Activated T-cell treated with anti-CD3 and anti-CD28 coated beads, Interleukin-2, amount 50 U/mL, for 24 hours (primary cell): ENCODE results near the gene EMC9.
A peak's percentile ranks its signal among the peaks of the same experiment; 100 is the strongest.
"Not testable (repeated sequence)": the region's sequence is repeated elsewhere in the genome, so short reads cannot be mapped to it uniquely, and the experiment has no call there.

Experiments
- DNase-seq: peaks from one replicate; pipeline ENCODE4 v3.0.0-alpha.2; 2020
- H3K27ac Mint-ChIP-seq: 2 replicates; pipeline ENCODE4 v1.8.0; 2020; ENCODE audit warnings: mild to moderate bottlenecking, mixed read lengths
- H3K27me3 Mint-ChIP-seq: 2 replicates; pipeline ENCODE4 v1.8.0; 2020; ENCODE audit warnings: mixed read lengths
- H3K36me3 Mint-ChIP-seq: 2 replicates; pipeline ENCODE4 v1.8.0; 2020; ENCODE audit warnings: low read depth, mixed read lengths
- H3K4me1 Mint-ChIP-seq: 2 replicates; pipeline ENCODE4 v1.8.0; 2020; ENCODE audit warnings: low read depth, mixed read lengths
- H3K4me3 Mint-ChIP-seq: 2 replicates; pipeline ENCODE4 v1.8.0; 2020; ENCODE audit warnings: mild to moderate bottlenecking, moderate library complexity, mixed read lengths
- H3K9me3 Mint-ChIP-seq: 2 replicates; pipeline ENCODE4 v1.8.0; 2020; ENCODE audit warnings: mixed read lengths

EMC9 gene

GRCh38 chr14:24105609-24106239 lies 35.7 kb downstream of the EMC9 start:
- not testable (repeated sequence) for H3K27me3 Mint-ChIP-seq, H3K4me3 Mint-ChIP-seq, H3K9me3 Mint-ChIP-seq, DNase-seq
- peak overlapping the region; percentile 71 for H3K27ac Mint-ChIP-seq
- H3K36me3 Mint-ChIP-seq: peaks cover 42% of the 10 kb centered on the region
- H3K4me1 Mint-ChIP-seq: peaks cover 23% of the 10 kb centered on the region

- Mint-ChIP-seq H3K4me3 (no peak overlapping the region), H3K27me3 (no peaks in the 10 kb centered on the region), H3K27ac (no peak overlapping the region), H3K9me3 (no peaks in the 10 kb centered on the region), H3K4me1 (peaks cover 8% of the 10 kb centered on the region), H3K36me3 (peaks cover 65% of the 10 kb centered on the region)
- DNase-seq: no peak
Observed at GRCh38 chr14:24103451-24103850, 37.9 kb downstream of the EMC9 start.

- peaks cover 4% of the 10 kb centered on the region for H3K4me1 Mint-ChIP-seq
- no peaks in the 10 kb centered on the region for H3K27me3 Mint-ChIP-seq
- DNase-seq: no peak
- no peaks in the 10 kb centered on the region for H3K9me3 Mint-ChIP-seq
- no peak overlapping the region for H3K4me3 Mint-ChIP-seq
- peaks cover 73% of the 10 kb centered on the region for H3K36me3 Mint-ChIP-seq
- no peak overlapping the region for H3K27ac Mint-ChIP-seq
Observed at GRCh38 chr14:24102357-24103048, 38.9 kb downstream of the EMC9 start.

GRCh38 chr14:24100982-24101494 lies 40.4 kb downstream of the EMC9 start:
- Mint-ChIP-seq H3K27me3 (no peaks in the 10 kb centered on the region), H3K36me3 (peaks cover 84% of the 10 kb centered on the region), H3K27ac (no peak overlapping the region), H3K4me1 (peaks cover 10% of the 10 kb centered on the region), H3K4me3 (no peak overlapping the region), H3K9me3 (no peaks in the 10 kb centered on the region)
- no peak for DNase-seq

GRCh38 chr14:24100197-24100981 lies 41.0 kb downstream of the EMC9 start:
- DNase-seq: no peak
- H3K27ac Mint-ChIP-seq: peak overlapping the region; percentile 29
- H3K36me3 Mint-ChIP-seq: peaks cover 89% of the 10 kb centered on the region
- no peaks in the 10 kb centered on the region for H3K9me3 Mint-ChIP-seq
- no peak overlapping the region for H3K4me3 Mint-ChIP-seq
- no peaks in the 10 kb centered on the region for H3K27me3 Mint-ChIP-seq
- peaks cover 13% of the 10 kb centered on the region for H3K4me1 Mint-ChIP-seq

GRCh38 chr14:24098927-24099813 lies 42.2 kb downstream of the EMC9 start:
- peaks cover 88% of the 10 kb centered on the region for H3K36me3 Mint-ChIP-seq

GRCh38 chr14:24098229-24098926 lies 43.0 kb downstream of the EMC9 start:
- peaks cover 20% of the 10 kb centered on the region for H3K4me1 Mint-ChIP-seq
- no peaks in the 10 kb centered on the region for H3K9me3 Mint-ChIP-seq
- no peak for DNase-seq
- peaks cover 80% of the 10 kb centered on the region for H3K36me3 Mint-ChIP-seq
- peak overlapping the region; percentile 44 for H3K27ac Mint-ChIP-seq
- no peaks in the 10 kb centered on the region for H3K27me3 Mint-ChIP-seq
- H3K4me3 Mint-ChIP-seq: no peak overlapping the region

More at GRCh38 chr14:24098927-24099813, 42.2 kb downstream of the EMC9 start:
- Mint-ChIP-seq H3K27ac (no peak overlapping the region), H3K4me3 (no peak overlapping the region), H3K9me3 (no peaks in the 10 kb centered on the region), H3K4me1 (peaks cover 15% of the 10 kb centered on the region), H3K27me3 (no peaks in the 10 kb centered on the region)
- DNase-seq: no peak

GRCh38 chr14:24096545-24097181 lies 44.7 kb downstream of the EMC9 start:
- H3K27me3 Mint-ChIP-seq: no peaks in the 10 kb centered on the region
- peak overlapping the region; percentile 57 for H3K27ac Mint-ChIP-seq
- H3K9me3 Mint-ChIP-seq: no peaks in the 10 kb centered on the region
- peaks cover 26% of the 10 kb centered on the region for H3K4me1 Mint-ChIP-seq
- H3K4me3 Mint-ChIP-seq: peak overlapping the region; percentile 45
- peaks cover 67% of the 10 kb centered on the region for H3K36me3 Mint-ChIP-seq
- no peak for DNase-seq

GRCh38 chr14:24095271-24096068 lies 45.9 kb downstream of the EMC9 start:
- Mint-ChIP-seq H3K9me3 (no peaks in the 10 kb centered on the region), H3K36me3 (peaks cover 55% of the 10 kb centered on the region), H3K4me1 (peaks cover 28% of the 10 kb centered on the region), H3K27me3 (no peaks in the 10 kb centered on the region), H3K4me3 (peak overlapping the region; percentile 95), H3K27ac (peak overlapping the region; percentile 97)
- peak; percentile 76 for DNase-seq

GRCh38 chr14:24094841-24095270 lies 46.5 kb downstream of the EMC9 start:
- DNase-seq: no peak
- Mint-ChIP-seq H3K27me3 (no peaks in the 10 kb centered on the region), H3K9me3 (no peaks in the 10 kb centered on the region), H3K27ac (peak overlapping the region; percentile 97), H3K36me3 (peaks cover 49% of the 10 kb centered on the region), H3K4me3 (peak overlapping the region; percentile 95), H3K4me1 (peaks cover 30% of the 10 kb centered on the region)

- H3K27ac Mint-ChIP-seq: peak within 1 kb of the TSS; percentile 97
- H3K4me3 Mint-ChIP-seq: peak within 1 kb of the TSS; percentile 95
- no peaks in the 10 kb centered on the region for H3K9me3 Mint-ChIP-seq
- DNase-seq: peak; percentile 91
- H3K36me3 Mint-ChIP-seq: peaks cover 42% of the 10 kb centered on the region
- H3K4me1 Mint-ChIP-seq: peaks cover 31% of the 10 kb centered on the region
- no peaks in the 10 kb centered on the region for H3K27me3 Mint-ChIP-seq
Observed at GRCh38 chr14:24093901-24094840, 47.2 kb downstream of the EMC9 start, which contains the start of gene PCK2. Gene PCK2, plus strand, starts transcription at chr14:24094311. Its CDS starts 95 bp downstream, at chr14:24094406.
